ENCODE results near the gene KRTAP10-11.

- TF ChIP-seq CTCF (IDR thresholded peaks at IDR 0.05) = no peak
- no peak for TF ChIP-seq EZH2 (IDR thresholded peaks at IDR 0.05; ENCODE audit: borderline replicate concordance, insufficient read depth, low read depth, low read length, poor library complexity, severe bottlenecking)
Measured at GRCh38 chr21:44648557-44649311, 2.5 kb downstream of the KRTAP10-11 start.

Measured in B cell (primary cell).